IMR-90 (cell line): ENCODE results near the gene HEYL. TPM values are rescaled to one million over a fixed set of nuclear protein-coding genes. Genes with fewer than 3 reads are reported as not detected.

ENCODE experiments used
- ATAC-seq: fragments of 200-7000 bp; cut with Tn5 transposase; 2 replicates; pipeline ENCODE4 v1.9.1; 2020; ENCODE audit warnings: low read depth, mild to moderate bottlenecking, moderate library complexity
- BruUV-seq: library from RNA; stranded (reverse); fragments of 400-500 nt; replicated peaks from 2 replicates; lab custom pipeline; 2021; lab: Mats Ljungman, UMichigan
- CTCF ChIA-PET: fragments of 300-600 bp; formaldehyde crosslinking; extraction: SDS; loops from one replicate; lab custom pipeline; 2021; ENCODE audit warnings: antibody characterized with exemption; lab: Yijun Ruan, JAX
- POLR2A ChIA-PET: fragments of 300-600 bp; sonication (Branson Sonifier 250); formaldehyde crosslinking; loops from one replicate; lab custom pipeline; 2022; ENCODE audit warnings: antibody characterized with exemption; ENCODE audit not compliant: unreplicated experiment; lab: Charles Lee
- DNase-seq: peaks from one replicate; pipeline ENCODE4 v3.0.0; 2013
- H2AFZ ChIP-seq: replicated peaks from 2 replicates; pipeline ENCODE3; 2013; ENCODE audit warnings: low read length, mild to moderate bottlenecking; ENCODE audit not compliant: poor library complexity
- H2AK5ac ChIP-seq: 2 replicates; pipeline ENCODE4 v1.6.1; 2013; ENCODE audit warnings: low read depth, low read length, inconsistent platforms
- H2AK9ac ChIP-seq: replicated peaks from 2 replicates; pipeline ENCODE3; 2013; ENCODE audit warnings: mild to moderate bottlenecking, low read depth, low read length, moderate library complexity; ENCODE audit not compliant: poor library complexity
- H2BK120ac ChIP-seq: 2 replicates; pipeline ENCODE4 v1.6.1; 2013; ENCODE audit warnings: low read depth, low read length, inconsistent platforms
- H2BK15ac ChIP-seq: 3 replicates; pipeline ENCODE4 v1.6.1; 2013; ENCODE audit warnings: low read depth, low read length, inconsistent platforms
- H2BK20ac ChIP-seq: 2 replicates; pipeline ENCODE4 v1.6.1; 2013; ENCODE audit warnings: low read depth, mild to moderate bottlenecking, inconsistent platforms, low read length, moderate library complexity
- H2BK5ac ChIP-seq: 2 replicates; pipeline ENCODE4 v1.6.1; 2013; ENCODE audit warnings: mild to moderate bottlenecking, low read depth, low read length, inconsistent platforms; ENCODE audit not compliant: poor library complexity, severe bottlenecking
- H3K14ac ChIP-seq: replicated peaks from 2 replicates; pipeline ENCODE4 v1.6.1; 2013; ENCODE audit warnings: low read depth, low read length, inconsistent platforms
- H3K18ac ChIP-seq: 2 replicates; pipeline ENCODE4 v1.6.1; 2013; ENCODE audit warnings: low read depth, low read length, control low read depth
- H3K23ac ChIP-seq: 2 replicates; pipeline ENCODE4 v1.6.1; 2013; ENCODE audit warnings: low read depth, low read length, inconsistent platforms
- H3K27ac ChIP-seq: 2 replicates; pipeline ENCODE4 v1.5.1; 2013; ENCODE audit warnings: mild to moderate bottlenecking, control low read depth, low read length; ENCODE audit not compliant: insufficient read depth
- H3K27me3 ChIP-seq: 2 replicates; pipeline ENCODE4 v1.6.1; 2013; ENCODE audit warnings: low read length; ENCODE audit not compliant: control insufficient read depth, insufficient read depth
- H3K36me3 ChIP-seq: 2 replicates; pipeline ENCODE4 v1.6.1; 2013; ENCODE audit warnings: low read length, mixed read lengths; ENCODE audit not compliant: control insufficient read depth, insufficient read depth
- H3K4ac ChIP-seq: 2 replicates; pipeline ENCODE4 v1.6.1; 2013; ENCODE audit warnings: low read depth, low read length, inconsistent platforms
- H3K4me1 ChIP-seq: 2 replicates; pipeline ENCODE4 v1.6.1; 2013; ENCODE audit warnings: low read length, mixed read lengths; ENCODE audit not compliant: control insufficient read depth, insufficient read depth
- H3K4me2 ChIP-seq: 2 replicates; pipeline ENCODE4 v1.6.1; 2013; ENCODE audit warnings: low read depth, mild to moderate bottlenecking, control low read depth, low read length, moderate library complexity
- H3K4me3 ChIP-seq: 2 replicates; pipeline ENCODE4 v1.5.1; 2013; ENCODE audit warnings: low read depth, mild to moderate bottlenecking, control low read depth, low read length, moderate library complexity; ENCODE audit not compliant: insufficient read depth
- H3K56ac ChIP-seq: 2 replicates; pipeline ENCODE4 v1.6.1; 2013; ENCODE audit warnings: low read length, inconsistent platforms; ENCODE audit not compliant: insufficient read depth; ENCODE audit errors: extremely low read depth
- H3K79me1 ChIP-seq, 2 experiments: 2 replicates each; pipeline ENCODE4 v1.6.1; 2013; ENCODE audit warnings: low read length in 2 of 2, inconsistent platforms in 1 of 2, low read depth in 1 of 2
- H3K9ac ChIP-seq: 2 replicates; pipeline ENCODE4 v1.6.1; 2013; ENCODE audit warnings: low read depth, low read length, control low read depth
- H3K9me1 ChIP-seq: 2 replicates; pipeline ENCODE4 v1.6.1; 2013; ENCODE audit warnings: low read length, inconsistent platforms; ENCODE audit not compliant: insufficient read depth
- H3K9me3 ChIP-seq: 2 replicates; pipeline ENCODE4 v1.6.1; 2013; ENCODE audit warnings: low read length; ENCODE audit not compliant: control insufficient read depth, insufficient read depth
- H4K20me1 ChIP-seq: 2 replicates; pipeline ENCODE4 v1.6.1; 2013; ENCODE audit warnings: low read length, inconsistent platforms; ENCODE audit not compliant: insufficient read depth
- H4K5ac ChIP-seq: 2 replicates; pipeline ENCODE4 v1.6.1; 2013; ENCODE audit warnings: mild to moderate bottlenecking, low read depth, low read length, control low read depth
- H4K8ac ChIP-seq, 2 experiments: 2 replicates each; pipeline ENCODE4 v1.6.1; 2013; ENCODE audit warnings: low read depth in 2 of 2, low read length in 2 of 2, control low read depth in 1 of 2, inconsistent platforms in 1 of 2
- H4K91ac ChIP-seq: 2 replicates; pipeline ENCODE4 v1.6.1; 2013; ENCODE audit warnings: low read depth, low read length, inconsistent platforms; ENCODE audit not compliant: insufficient read depth
- BHLHE40 ChIP-seq: fragments of 150-350 bp; IDR thresholded peaks from 2 replicates; pipeline ENCODE4 v1.6.1; 2016; ENCODE audit warnings: mild to moderate bottlenecking, low read depth, low read length
- RAD21 ChIP-seq: IDR thresholded peaks from 2 replicates; pipeline ENCODE4 v1.6.1; 2012; ENCODE audit warnings: low read length, improper control_type of control experiment
- RFX5 ChIP-seq: IDR thresholded peaks from 2 replicates; pipeline ENCODE4 v1.8.0; 2012; ENCODE audit warnings: low read depth, mild to moderate bottlenecking, low read length, moderate library complexity
- SMC3 ChIP-seq: fragments of 150-350 bp; IDR thresholded peaks from 2 replicates; pipeline ENCODE4 v1.6.1; 2016; ENCODE audit warnings: low read depth, mild to moderate bottlenecking, antibody characterized with exemption, low read length, moderate library complexity
- WGBS, 2 experiments: methylation state at CpG; one replicate each; pipeline versions ENCODE4 v1.1.5 to v1.1.7; 2013; ENCODE audit warnings: missing lambda C conversion rate in 2 of 2; ENCODE audit not compliant: insufficient read length in 1 of 2; ENCODE audit errors: extremely low coverage in 2 of 2; 5-methylcytosine and 5-hydroxymethylcytosine counted together
- dilution Hi-C: fragments of 300-500 bp; cut with HindIII; formaldehyde crosslinking; loops from one replicate; pipeline ENCODE4 v1.14.3; 2018; ENCODE audit warnings: low sequenced_read_pairs; ENCODE audit not compliant: unreplicated experiment
- in situ Hi-C: fragments of 300-500 bp; cut with MboI; formaldehyde crosslinking; loops from 3 replicates; pipeline ENCODE4 v1.14.3; 2019; ENCODE audit warnings: low sequenced_read_pairs, inconsistent platforms, mixed read lengths
- intact Hi-C: fragments of 100-400 bp; cut with micrococcal nuclease; formaldehyde crosslinking; loops from 2 replicates; pipeline ENCODE4 v1.10.0; 2022
- polyA plus RNA-seq, 3 experiments: library from polyadenylated mRNA; depleted of rRNA; stranded (reverse); fragments of >200 nt; gene quantifications; 2 replicates each; pipeline ENCODE4 v1.2.3, GENCODE V29; 2012; ENCODE audit warnings: low replicate concordance in 1 of 3
- total RNA-seq: library from RNA; depleted of rRNA; stranded (reverse); fragments of >200 nt; gene quantifications from 2 replicates; pipeline ENCODE4 v1.2.3, GENCODE V29; 2012

HEYL gene
- total and polyA plus RNA-seq, 2 of the 4 experiments (the other 2 are of a cell fraction): 0.02 TPM; not detected in 1

DNA sequence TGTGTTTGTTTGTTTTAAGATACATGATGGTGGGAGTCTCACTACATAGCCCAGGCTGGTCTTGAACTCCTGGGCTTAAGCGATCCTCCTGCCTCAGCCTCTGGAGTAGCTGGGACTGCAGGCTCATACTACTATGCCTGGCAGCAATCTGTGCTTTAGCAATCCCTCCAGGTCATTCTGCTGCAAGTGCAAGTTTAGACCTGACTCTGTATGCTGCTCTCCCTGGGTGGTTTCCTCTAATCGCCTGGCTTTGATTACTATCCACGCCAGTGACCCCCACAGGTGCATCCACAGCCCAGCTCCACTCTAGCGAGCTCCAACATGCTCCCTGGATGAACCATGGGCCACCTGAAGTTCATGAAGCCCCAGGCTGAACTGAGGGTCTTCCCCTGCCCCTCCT is 47.4 kb downstream of the HEYL start:
- Histone ChIP-seq H4K8ac (no peak overlapping the region), H3K18ac (no peak overlapping the region), H2AFZ (no peak overlapping the region), H3K23ac (no peak overlapping the region), H2BK120ac (no peak overlapping the region), H3K9me1 (no peaks in the 10 kb centered on the region), H2AK5ac (no peak overlapping the region), H4K91ac (no peak overlapping the region), H2BK20ac (no peak overlapping the region), H3K36me3 (no peaks in the 10 kb centered on the region), H3K4me3 (no peak overlapping the region), H3K4ac (no peak overlapping the region), H3K4me1 (no peaks in the 10 kb centered on the region), H4K5ac (no peak overlapping the region), H3K27ac (no peak overlapping the region), H3K27me3 (peaks cover 38% of the 10 kb centered on the region), H3K79me1 (no peaks in the 10 kb centered on the region), H3K4me2 (no peak overlapping the region), H4K20me1 (no peaks in the 10 kb centered on the region), H3K14ac (no peak overlapping the region; the same call in 1 of the 2 replicates), H3K9me3 (no peaks in the 10 kb centered on the region), H2BK15ac (no peak overlapping the region), H2AK9ac (no peak overlapping the region), H3K56ac (no peak overlapping the region), H3K9ac (no peak overlapping the region), H2BK5ac (no peak overlapping the region)
- TF ChIP-seq RAD21 (no peak), SMC3 (no peak), RFX5 (no peak), BHLHE40 (no peak)
- WGBS, 2 experiments: 100% methylated on average over 2 of the region's 4 CpGs; no CpG with 5 or more reads in 1 of the 2 experiments
- no peak for ATAC-seq
- POLR2A ChIA-PET: no interaction called here
- BruUV-seq: no TSS peak
- in situ Hi-C loops (loop anchor here (10.0 kb wide), 1 partner anchor 123 kb away; no protein-coding TSS in a partner anchor), intact Hi-C loops (no loop called here), dilution Hi-C loops (no loop called here)
- no peak for DNase-seq
- CTCF ChIA-PET: no interaction called here
